Measurements from ENCODE around the gene PADI2.

Gene PADI2

DNA sequence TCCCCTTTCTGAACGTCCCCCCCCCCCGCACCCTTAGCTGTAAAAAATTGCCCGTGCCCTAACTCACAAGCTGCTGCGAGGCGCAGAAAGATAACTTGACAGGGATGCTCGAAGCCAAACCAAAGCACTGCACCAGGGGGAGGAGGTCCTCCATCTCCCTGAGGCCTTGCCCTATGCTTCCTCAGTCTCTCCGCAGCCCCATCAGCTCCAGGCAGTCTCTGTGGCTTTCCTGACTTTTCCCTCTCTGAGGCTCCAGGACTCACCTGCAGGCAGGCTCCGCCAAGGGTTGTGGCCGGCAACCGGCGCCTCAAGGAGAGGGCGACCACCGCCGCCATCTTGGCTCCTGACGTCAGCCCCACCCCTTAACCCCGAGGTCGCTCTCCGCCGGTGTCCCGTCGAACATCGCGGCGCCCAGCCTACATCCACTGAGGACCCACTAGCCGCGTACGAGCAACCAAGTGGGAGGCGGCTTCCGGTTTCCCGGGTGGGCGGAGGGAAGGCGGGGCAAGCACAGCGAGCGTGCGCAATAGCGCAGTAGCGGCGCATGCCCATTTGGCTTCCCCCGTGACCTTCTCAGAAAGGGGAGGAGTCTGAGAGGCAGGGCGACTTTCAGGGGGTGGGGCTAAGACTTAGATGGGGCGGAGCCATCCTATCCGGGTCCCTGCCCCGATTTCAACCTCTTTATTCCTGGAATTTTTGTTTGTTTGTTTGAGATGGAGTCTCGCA lies 65.4 kb downstream of the PADI2 start, which contains the start of gene SDHB:
Gene SDHB, minus strand, starts transcription at position 348 of the 726 bp plus-strand sequence. Its CDS starts 13 bp downstream, at position 335.
- TF ChIP-seq, protein P1, sequence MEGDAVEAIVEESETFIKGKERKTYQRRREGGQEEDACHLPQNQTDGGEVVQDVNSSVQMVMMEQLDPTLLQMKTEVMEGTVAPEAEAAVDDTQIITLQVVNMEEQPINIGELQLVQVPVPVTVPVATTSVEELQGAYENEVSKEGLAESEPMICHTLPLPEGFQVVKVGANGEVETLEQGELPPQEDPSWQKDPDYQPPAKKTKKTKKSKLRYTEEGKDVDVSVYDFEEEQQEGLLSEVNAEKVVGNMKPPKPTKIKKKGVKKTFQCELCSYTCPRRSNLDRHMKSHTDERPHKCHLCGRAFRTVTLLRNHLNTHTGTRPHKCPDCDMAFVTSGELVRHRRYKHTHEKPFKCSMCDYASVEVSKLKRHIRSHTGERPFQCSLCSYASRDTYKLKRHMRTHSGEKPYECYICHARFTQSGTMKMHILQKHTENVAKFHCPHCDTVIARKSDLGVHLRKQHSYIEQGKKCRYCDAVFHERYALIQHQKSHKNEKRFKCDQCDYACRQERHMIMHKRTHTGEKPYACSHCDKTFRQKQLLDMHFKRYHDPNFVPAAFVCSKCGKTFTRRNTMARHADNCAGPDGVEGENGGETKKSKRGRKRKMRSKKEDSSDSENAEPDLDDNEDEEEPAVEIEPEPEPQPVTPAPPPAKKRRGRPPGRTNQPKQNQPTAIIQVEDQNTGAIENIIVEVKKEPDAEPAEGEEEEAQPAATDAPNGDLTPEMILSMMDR (IDR thresholded peaks at IDR 0.05; ENCODE audit: extremely low read depth, missing control alignments) = no peak
- DNase-seq (ENCODE audit: low spot score) = peak; percentile 94

DNA sequence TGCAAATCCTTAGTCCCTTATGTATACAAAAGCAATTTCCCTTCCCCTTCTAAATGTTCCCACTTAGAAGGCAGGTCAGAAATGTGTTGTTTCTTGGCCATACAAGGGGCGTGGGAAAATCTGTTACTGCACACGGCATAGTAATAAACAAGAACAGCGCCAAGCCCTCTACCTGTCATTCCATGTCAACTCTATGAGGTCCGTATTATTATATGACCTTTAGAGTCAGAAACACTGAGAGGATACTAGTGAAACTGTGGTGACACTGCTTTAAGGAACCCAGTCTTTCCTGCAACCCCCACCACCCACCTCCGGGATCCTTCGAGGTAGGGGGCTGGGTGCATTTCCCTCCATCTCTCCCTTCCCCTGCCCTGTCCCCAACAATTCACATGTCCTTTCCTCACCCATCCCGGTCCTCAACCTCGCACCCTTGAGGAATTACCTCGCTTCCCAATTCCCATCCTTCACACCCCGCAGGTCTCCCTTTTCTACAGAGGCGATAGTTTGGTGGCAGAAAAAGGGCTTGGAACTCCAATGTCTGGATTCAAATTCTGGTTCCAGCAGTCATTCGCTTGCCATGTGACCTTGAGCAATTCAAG lies 66.1 kb downstream of the PADI2 start:
- no peak for DNase-seq (ENCODE audit: low spot score)
- TF ChIP-seq, protein P1 (IDR thresholded peaks at IDR 0.05; ENCODE audit: extremely low read depth, missing control alignments) = no peak

DNA sequence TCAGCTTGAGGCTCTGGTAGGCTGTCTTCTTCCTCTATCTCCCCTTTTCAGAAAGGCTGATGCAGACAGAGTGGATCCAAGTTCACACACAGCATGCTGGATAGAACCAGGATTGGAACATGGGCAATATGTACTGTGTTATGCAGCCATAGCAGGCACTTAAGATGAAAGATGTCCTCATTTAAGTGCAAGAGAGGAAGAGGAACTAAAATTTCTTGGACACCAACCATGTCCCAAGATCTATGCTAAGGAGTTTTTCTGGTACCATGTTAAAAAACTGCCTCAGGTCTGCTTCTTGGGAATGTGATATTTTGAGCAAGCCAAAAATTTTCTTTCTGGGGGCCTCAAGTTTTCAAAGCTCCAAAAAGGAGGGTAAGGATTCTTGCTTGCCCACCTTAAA lies 66.6 kb downstream of the PADI2 start:
- TF ChIP-seq, protein P1 (IDR thresholded peaks at IDR 0.05; ENCODE audit: extremely low read depth, missing control alignments) = no peak
- no peak for DNase-seq (ENCODE audit: low spot score)

DNA sequence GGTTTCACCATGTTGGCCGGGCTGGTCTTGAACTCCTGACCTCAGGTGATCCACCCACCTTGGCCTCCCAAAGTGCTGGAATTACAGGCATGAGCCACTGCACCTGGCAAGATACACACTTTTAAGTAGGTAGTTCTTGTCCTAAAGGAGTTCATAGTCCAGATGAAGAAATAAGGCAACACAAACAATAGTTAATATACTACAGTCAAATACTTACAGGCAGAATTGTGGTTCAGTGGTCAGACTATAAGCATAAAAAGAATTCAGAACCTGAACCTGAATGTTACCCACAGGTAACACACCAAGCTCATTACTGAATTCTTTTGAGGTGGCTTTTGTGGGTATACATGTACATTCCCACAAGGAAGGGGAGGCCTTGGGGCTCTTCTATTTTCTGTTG lies 67.2 kb downstream of the PADI2 start:
- TF ChIP-seq, protein P1 (IDR thresholded peaks at IDR 0.05; ENCODE audit: extremely low read depth, missing control alignments) = no peak
- DNase-seq (ENCODE audit: low spot score) = no peak

DNA sequence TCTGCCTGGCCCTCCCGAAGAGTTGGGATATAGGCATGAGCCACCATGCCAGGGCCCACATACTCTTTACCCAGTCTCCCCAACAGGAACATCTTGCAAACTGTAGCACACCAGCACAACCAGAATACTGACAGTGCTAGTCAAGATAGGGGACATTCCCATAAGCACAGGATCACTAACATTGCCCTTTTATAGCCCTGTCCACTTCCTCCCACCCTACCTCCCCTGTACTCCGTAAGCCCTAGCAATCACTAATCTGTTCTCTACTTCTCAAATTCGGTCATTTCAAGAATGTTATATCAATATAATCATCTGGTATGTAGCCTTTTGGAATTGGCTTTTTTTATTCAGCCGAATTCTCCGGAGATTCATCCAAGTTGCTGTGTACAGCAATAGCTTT lies 71.3 kb downstream of the PADI2 start:
- DNase-seq (ENCODE audit: low spot score) = no peak
- TF ChIP-seq, protein P1 (IDR thresholded peaks at IDR 0.05; ENCODE audit: extremely low read depth, missing control alignments) = no peak

DNA sequence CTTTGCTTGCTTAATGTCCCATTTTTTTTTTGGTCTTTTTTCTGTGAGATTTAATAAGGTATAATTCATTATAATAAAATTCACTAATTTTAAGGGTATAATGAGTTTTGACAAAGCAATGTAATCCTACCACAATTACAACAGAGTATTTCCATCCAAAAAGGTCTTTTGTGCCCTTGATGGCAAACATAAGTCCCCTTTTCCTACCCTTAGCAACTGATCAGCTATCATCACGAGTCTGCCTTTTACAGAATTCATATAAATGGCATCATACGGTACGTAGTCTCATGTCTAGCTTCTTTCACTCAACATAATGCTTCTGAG lies 73.0 kb downstream of the PADI2 start:
- DNase-seq (ENCODE audit: low spot score) = no peak
- TF ChIP-seq, protein P1 (IDR thresholded peaks at IDR 0.05; ENCODE audit: extremely low read depth, missing control alignments) = no peak

DNA sequence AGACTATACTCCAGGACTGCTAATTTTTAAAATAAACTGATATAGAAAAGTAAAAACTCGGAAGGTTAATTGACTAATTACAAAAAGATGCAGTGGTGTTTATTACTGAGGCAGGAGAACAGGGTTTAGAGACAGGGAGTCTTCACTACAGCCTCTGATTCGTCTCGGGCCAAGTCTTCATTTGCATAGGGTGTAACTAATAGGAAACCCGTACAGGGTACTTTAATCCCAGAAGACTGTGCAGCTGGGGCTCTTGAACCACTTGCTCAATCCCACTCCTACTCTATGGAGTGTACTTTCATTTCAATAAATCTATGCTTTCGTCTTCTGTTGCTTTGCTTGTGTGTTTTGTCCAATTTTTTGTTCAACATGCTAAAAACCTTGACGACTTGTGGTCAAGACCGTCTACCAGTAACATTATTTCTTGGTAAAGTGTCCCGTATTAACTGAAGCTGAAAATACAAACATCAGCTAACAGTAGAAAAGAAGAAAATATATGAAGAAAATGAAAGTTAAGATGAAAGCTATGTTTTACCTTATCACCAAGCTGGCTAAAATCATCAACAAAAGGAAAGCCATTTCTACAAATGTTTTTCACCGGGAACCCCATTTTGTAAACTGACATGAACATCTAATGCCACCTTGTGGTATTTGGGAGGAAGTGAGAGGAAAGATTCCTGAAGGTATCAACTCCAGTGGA lies 73.5 kb downstream of the PADI2 start:
- DNase-seq (ENCODE audit: low spot score) = peak; percentile 27
- TF ChIP-seq, protein P1 (IDR thresholded peaks at IDR 0.05; ENCODE audit: extremely low read depth, missing control alignments) = no peak
